ENCODE results near the gene SLC26A11.

The SLC26A11 gene

GRCh38 chr17:80196652-80197051 is 23.6 kb upstream of the SLC26A11 start:
- DNase-seq = peak; percentile 49 to 65

GRCh38 chr17:80198144-80198661 is 22.0 kb upstream of the SLC26A11 start:
- DNase-seq = no peak

- peak; percentile 30 to 61 for DNase-seq
Measured at GRCh38 chr17:80199295-80199694, 20.9 kb upstream of the SLC26A11 start.

GRCh38 chr17:80201446-80201845 is 18.8 kb upstream of the SLC26A11 start:
- no peak for DNase-seq

GRCh38 chr17:80202197-80202596 is 18.0 kb upstream of the SLC26A11 start:
- no peak for DNase-seq

GRCh38 chr17:80203471-80203963 is 16.7 kb upstream of the SLC26A11 start:
- DNase-seq = no peak

DNA sequence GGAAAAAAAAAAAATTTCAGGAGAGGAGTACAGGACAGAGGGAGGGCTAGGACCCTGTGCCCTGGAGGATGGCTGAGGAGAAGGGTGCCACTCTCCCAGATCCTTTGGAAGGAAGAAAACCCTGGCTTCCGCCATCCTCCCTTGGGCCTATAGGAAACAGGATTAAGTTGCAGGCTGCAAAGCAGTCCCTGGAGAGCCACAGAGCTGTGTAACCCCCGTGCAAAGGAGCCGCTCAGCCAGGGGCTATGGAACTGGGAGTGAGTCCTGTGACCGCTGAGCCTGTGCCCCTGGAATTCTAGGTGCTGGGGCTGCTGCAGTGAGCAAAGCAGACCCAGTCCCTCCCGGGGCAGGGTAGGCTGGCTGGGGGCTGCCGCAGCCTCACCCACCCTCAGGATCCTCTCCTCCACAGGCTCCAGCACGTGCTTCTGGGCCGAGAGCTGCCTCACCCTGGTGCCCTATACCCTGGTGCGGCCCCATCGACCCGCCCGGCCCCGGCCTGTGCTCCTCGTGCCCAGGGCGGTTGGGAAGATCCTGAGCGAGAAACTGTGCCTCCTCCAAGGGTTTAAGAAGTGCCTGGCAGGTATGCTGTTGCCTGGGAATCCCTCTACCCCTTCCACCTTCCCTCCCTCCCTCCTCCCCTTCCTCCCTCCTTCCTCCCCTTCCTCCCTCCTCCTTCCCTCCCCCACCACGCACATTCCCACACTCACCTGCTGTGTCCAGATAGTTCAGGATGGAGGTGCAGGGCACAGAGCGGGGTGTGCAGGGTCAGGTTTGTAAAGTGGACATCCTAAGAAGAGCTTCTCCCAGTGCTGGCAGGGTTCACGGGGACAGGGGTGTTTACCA is 15.4 kb upstream of the SLC26A11 start:
- no peak for DNase-seq

GRCh38 chr17:80205811-80206210 is 14.4 kb upstream of the SLC26A11 start:
- DNase-seq = no peak

DNA sequence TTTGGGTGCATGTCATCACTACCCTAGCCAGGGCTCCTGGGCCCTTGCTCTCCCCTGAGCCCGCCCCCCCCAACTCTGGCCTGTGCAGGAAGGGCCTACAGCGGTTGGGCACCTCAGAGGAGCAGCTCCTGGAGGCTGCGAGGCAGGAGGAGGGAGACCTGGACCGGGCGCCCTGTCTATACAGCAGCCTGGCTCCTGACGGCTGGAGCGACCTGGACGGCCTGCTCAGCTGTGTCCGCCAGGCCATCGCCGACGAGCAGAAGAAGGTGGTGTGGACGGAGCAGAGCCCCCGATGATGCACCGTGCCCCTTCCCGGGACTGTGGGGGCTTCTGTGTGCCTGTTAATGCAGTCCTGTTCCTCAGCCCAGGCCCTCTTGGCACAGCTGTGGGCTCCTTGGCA is 12.2 kb upstream of the SLC26A11 start:
- DNase-seq = no peak

- no peak for DNase-seq
Measured at GRCh38 chr17:80209765-80210164, 10.5 kb upstream of the SLC26A11 start.

DNA sequence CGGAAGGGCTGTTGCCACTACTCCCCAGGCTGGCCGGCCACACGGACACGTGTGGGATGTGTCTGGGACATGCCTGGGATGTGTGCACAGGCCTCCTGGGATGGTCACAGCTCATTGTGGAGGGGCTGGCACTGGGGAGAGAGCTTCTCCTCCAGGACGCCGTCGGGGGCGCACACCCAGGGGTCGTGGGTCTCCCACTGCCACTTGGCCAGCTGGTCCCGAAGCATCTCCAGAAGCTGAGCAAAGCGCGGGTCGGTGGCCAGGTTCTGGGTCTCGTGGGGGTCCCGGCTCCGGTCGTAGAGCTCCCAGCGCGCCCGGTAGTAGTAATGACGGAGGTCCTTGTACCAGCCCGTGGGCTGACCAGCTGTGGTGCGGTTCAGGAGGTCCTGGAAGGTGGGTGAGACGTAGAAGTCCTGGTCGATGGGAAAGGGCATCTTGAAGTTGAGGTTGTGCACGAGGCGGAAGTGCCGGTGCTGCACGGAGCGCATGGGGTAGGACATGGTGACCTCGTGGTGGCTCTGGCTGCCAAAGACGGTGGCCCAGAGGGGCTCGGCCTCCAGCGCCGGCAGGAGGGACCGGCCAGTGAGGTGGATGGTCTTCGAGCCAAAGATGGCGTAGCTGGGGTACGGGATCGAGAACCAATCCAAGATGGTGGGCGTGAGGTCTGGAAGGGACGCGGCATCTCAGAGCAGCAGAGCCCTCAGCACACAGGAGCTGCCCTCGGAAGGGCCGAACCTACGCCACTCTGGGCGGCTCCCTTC is 9.7 kb upstream of the SLC26A11 start:
- DNase-seq = no peak

DNA sequence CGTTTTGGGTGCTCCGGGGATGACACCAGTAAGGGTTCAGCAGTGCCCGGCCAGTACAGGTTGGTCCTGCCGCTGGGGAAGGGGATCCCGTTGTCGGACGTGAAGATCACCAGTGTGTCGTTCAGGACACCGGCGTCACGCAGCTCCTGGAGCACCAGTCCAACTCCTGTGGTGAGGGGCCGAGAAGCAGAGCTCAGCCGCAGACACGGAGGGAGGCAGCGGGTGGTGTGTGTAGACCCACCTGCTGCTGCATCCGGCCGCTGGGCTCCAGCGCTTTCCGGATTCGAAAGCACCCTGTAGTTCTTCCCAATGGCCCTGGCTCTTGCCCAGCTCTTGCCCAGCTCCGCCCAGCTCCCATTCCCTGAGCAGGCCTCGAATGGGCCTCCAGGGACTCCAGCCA is 8.1 kb upstream of the SLC26A11 start:
- no peak for DNase-seq

- peak; percentile 49 to 69 for DNase-seq
Measured at GRCh38 chr17:80212511-80212910, 7.7 kb upstream of the SLC26A11 start.

DNA sequence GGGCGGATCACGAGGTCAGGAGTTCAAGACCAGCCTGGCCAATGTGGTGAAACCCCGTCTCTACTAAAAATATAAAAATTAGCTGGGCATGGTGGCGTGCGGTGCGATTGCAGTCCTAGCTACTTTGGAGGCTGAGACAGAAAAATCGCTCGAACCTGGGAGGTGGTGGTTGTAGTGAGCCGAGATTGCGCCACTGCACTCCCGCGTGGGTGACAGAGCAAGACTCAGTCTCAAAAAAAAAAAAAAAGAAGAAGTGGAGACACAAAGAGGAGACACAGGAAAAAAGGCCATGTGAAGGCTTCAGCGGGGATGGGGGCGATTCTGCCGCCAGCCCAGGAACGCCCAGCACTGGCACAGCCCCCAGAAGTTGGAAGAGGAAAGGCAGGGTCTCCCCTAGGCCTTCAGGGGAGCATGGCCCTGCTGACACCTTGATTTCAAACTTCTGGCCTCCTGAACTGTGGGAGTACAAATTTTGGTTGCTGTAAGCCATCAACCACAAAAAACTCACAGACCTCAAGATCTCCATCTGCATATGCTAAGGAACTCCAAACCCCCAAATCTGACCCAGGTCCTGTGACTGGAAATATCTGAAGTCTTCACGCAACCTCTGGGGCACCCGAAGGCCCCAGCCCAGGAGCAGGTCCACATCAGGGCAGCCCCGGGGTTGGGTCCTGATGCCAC is 7.1 kb upstream of the SLC26A11 start:
- DNase-seq = peak; percentile 91 to 98

- DNase-seq = no peak
Measured at GRCh38 chr17:80213643-80213975, 6.6 kb upstream of the SLC26A11 start.

DNA sequence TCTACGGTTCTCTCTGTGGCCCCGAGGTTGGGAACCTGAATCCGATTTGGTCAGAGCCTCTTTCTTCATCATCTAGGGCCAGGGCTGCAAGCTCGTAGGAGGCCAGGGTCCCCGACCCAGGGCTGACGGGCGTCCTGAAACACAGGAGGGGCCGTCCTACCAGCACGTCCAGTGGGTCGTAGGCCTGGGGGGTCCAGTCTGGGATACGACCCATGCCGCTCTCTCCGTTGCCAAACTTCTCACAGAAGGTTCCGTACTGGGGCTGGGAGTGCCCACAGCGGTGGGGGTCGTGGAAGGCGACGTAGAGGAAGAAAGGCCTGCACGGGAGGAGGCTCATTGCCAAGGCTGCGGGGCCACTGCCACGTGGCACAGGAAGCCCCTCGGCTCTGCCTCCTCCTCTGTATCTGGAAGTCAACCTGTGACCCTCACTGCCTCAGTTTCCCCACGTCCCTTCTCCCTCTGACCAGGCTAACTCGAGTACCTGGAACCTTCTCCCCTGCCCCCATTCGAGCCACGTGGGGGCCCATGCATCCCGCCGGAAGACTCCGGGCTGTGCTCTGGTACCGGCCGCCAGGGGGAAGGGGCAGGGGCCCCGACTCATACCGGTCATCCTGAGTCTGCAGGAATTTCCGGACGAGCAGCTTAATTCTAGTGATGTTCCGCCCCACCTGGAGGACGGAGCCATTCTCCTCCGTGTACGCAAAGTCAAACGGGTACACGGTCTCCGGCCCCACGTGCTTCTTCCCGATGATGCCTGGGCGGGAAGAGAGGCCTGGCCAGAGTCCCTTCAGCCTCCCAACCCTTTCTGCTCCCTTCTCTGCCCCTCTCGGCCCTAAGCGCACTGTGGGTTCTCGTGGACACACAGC is 6.0 kb upstream of the SLC26A11 start:
- no peak for DNase-seq

DNA sequence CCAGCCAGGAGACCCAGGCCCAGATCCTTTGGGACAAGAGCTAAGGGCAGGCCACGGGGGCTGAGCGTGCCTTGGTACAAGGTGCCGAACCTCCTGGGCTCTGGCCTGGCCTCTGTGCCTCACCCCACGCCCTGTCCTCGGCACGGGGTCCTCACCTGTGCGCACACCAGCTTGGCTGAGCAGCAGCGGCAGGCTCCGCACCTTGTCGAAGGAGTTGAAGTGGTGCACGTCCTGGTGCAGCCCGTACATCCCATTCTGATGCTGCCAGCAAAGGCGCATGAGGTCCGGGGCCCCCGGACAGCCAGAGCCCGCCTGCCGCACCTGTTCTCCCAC is 5.4 kb upstream of the SLC26A11 start:
- DNase-seq = no peak

- DNase-seq = no peak
Measured at GRCh38 chr17:80216473-80217456, 3.5 kb upstream of the SLC26A11 start.

GRCh38 chr17:80217703-80218362 is 2.4 kb upstream of the SLC26A11 start:
- DNase-seq = no peak

DNA sequence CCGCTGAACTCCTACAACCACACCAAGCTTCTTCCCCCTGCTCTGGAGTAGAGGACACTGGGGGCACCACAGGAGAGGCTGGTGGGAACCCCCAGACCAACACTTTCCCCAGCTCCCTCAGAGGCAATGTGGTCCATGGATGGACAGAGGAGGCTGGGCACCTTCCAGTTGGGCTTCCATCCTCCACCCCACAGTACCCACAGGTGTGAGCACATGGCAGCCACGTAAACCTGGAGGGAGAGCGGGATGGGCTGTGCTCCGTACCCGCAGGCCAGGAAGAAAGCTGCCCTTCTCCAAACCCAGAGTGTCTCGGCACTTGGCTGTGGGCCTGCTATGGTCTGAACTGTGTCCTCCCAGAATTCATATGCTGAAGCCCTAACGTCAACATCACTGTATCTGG is 1.8 kb upstream of the SLC26A11 start:
- no peak for DNase-seq
